HepG2 (cell line): ENCODE results near the gene MAP1LC3B. TPM values are rescaled to one million over a fixed set of nuclear protein-coding genes. Genes with fewer than 3 reads are reported as not detected.

Experiments used
- DR1 ChIP-seq: sonication (generic); formaldehyde crosslinking; IDR thresholded peaks from 2 replicates; pipeline ENCODE4 v1.8.0; 2021; ENCODE audit warnings: mild to moderate bottlenecking, missing genetic modification reagents, inconsistent platforms
- GATA4 ChIP-seq: sonication (generic); IDR thresholded peaks from 2 replicates; pipeline ENCODE4 v1.6.1; 2016; ENCODE audit warnings: antibody characterized with exemption, low read depth, borderline replicate concordance
- GPBP1L1 ChIP-seq: sonication (generic); formaldehyde crosslinking; IDR thresholded peaks from 2 replicates; pipeline ENCODE4 v1.5.0; 2020; ENCODE audit warnings: mild to moderate bottlenecking, missing genetic modification reagents
- HMGXB3 ChIP-seq: sonication (generic); formaldehyde crosslinking; IDR thresholded peaks from 2 replicates; pipeline ENCODE4 v1.4.0; 2020; ENCODE audit warnings: missing genetic modification reagents, borderline replicate concordance
- HOXA9 ChIP-seq: sonication (generic); formaldehyde crosslinking; IDR thresholded peaks from 2 replicates; pipeline ENCODE4 v1.8.1; 2022; ENCODE audit warnings: missing genetic modification reagents, mild to moderate bottlenecking, moderate library complexity, borderline replicate concordance
- NR2F2 ChIP-seq: IDR thresholded peaks from 2 replicates; pipeline ENCODE4 v1.6.1; 2012; ENCODE audit warnings: low read depth, inconsistent platforms, borderline replicate concordance
- POLR2A ChIP-seq, 2 experiments: IDR thresholded peaks; 2 replicates each; pipeline ENCODE4 v1.6.1; 2011; ENCODE audit warnings: low read depth in 2 of 2, low read length in 2 of 2, mild to moderate bottlenecking in 1 of 2, moderate library complexity in 1 of 2; ENCODE audit not compliant: insufficient read depth in 1 of 2
- RARG ChIP-seq: sonication (generic); formaldehyde crosslinking; IDR thresholded peaks from 2 replicates; pipeline ENCODE4 v1.4.0; 2020; ENCODE audit warnings: low read depth, mild to moderate bottlenecking, missing genetic modification reagents
- RBFOX2 ChIP-seq: fragments of 200-400 bp; formaldehyde crosslinking; IDR thresholded peaks from 2 replicates; pipeline ENCODE4 v1.6.1; 2017; ENCODE audit warnings: low read depth, mild to moderate bottlenecking, low read length
- RELA ChIP-seq: sonication (generic); formaldehyde crosslinking; IDR thresholded peaks from 2 replicates; pipeline ENCODE4 v1.4.0; 2020; ENCODE audit warnings: missing genetic modification reagents
- RORA ChIP-seq: sonication (generic); formaldehyde crosslinking; IDR thresholded peaks from 2 replicates; pipeline ENCODE4 v1.5.0; 2020; ENCODE audit warnings: mild to moderate bottlenecking, missing genetic modification reagents, moderate library complexity
- SRSF1 ChIP-seq: fragments of 200-400 bp; formaldehyde crosslinking; optimal IDR thresholded peaks from 2 replicates; pipeline ENCODE3; 2017; ENCODE audit warnings: mild to moderate bottlenecking, low read depth, low read length, moderate library complexity
- TBX2 ChIP-seq: sonication (generic); formaldehyde crosslinking; IDR thresholded peaks from 2 replicates; pipeline ENCODE4 v1.5.0; 2020; ENCODE audit warnings: missing genetic modification reagents, mild to moderate bottlenecking, borderline replicate concordance
- THAP11 ChIP-seq: IDR thresholded peaks from 2 replicates; pipeline ENCODE4 v1.6.1; 2016; ENCODE audit warnings: missing biosample characterization, missing genetic modification reagents
- ZBTB3 ChIP-seq: sonication (generic); formaldehyde crosslinking; IDR thresholded peaks from 2 replicates; pipeline ENCODE4 v1.4.0; 2020; ENCODE audit warnings: low read depth, mild to moderate bottlenecking, moderate library complexity, missing genetic modification reagents, borderline replicate concordance
- ZNF232 ChIP-seq: sonication (generic); formaldehyde crosslinking; IDR thresholded peaks from 2 replicates; pipeline ENCODE4 v1.4.0; 2020; ENCODE audit warnings: missing genetic modification reagents, borderline replicate concordance
- ZNF280B ChIP-seq: sonication (generic); formaldehyde crosslinking; IDR thresholded peaks from 2 replicates; pipeline ENCODE4 v1.5.0; 2020; ENCODE audit warnings: missing genetic modification reagents, mild to moderate bottlenecking, borderline replicate concordance
- ZNF343 ChIP-seq: sonication (generic); formaldehyde crosslinking; IDR thresholded peaks from 2 replicates; pipeline ENCODE4 v1.4.0; 2020; ENCODE audit warnings: mild to moderate bottlenecking, missing genetic modification reagents
- ZNF382 ChIP-seq: sonication (generic); formaldehyde crosslinking; IDR thresholded peaks from 2 replicates; pipeline ENCODE4 v1.5.0; 2020; ENCODE audit warnings: missing genetic modification reagents, mild to moderate bottlenecking, borderline replicate concordance
- ZNF530 ChIP-seq: sonication (generic); formaldehyde crosslinking; IDR thresholded peaks from 2 replicates; pipeline ENCODE4 v1.5.0; 2020; ENCODE audit warnings: low read depth, mild to moderate bottlenecking, missing genetic modification reagents
- ZNF546 ChIP-seq: sonication (generic); formaldehyde crosslinking; conservative IDR thresholded peaks from 2 replicates; pipeline ENCODE4 v1.8.1; 2023; ENCODE audit warnings: mild to moderate bottlenecking, missing genetic modification reagents
- ZNF781 ChIP-seq: sonication (generic); formaldehyde crosslinking; IDR thresholded peaks from 2 replicates; pipeline ENCODE4 v1.5.1; 2020; ENCODE audit warnings: borderline replicate concordance, mild to moderate bottlenecking, missing genetic modification reagents; ENCODE audit errors: not compliant biosample characterization
- ZNF782 ChIP-seq: sonication (generic); formaldehyde crosslinking; IDR thresholded peaks from 2 replicates; pipeline ENCODE4 v1.4.0; 2020; ENCODE audit warnings: missing genetic modification reagents, mild to moderate bottlenecking, borderline replicate concordance
- polyA plus RNA-seq, 8 experiments: library from polyadenylated mRNA; depleted of rRNA in 3 of 8; stranded (reverse) in 7 of 8; unstranded in 1 of 8; fragments of >200 nt; fragmentation: Illumina TruSeq in 4 of 8; extraction: Trizol in 4 of 8; gene quantifications; 2 replicates each; pipeline versions ENCODE4 v1.2.1 to v1.2.3, GENCODE V29; 2011 to 2016; ENCODE audit warnings: low read depth in 4 of 8, missing spikeins in 1 of 8, mixed read lengths in 1 of 8; ENCODE audit not compliant: insufficient read depth in 1 of 8
- total RNA-seq, 5 experiments: library from RNA; depleted of rRNA; stranded (reverse); fragments of >200 nt; fragmentation: Illumina TruSeq; extraction: Trizol; gene quantifications; 2 replicates each; pipeline ENCODE4 v1.2.3, GENCODE V29; 2016; ENCODE audit warnings: low read depth in 1 of 5

Gene MAP1LC3B
- total and polyA plus RNA-seq, 2 of the 13 experiments (the other 11 are each of a cell fraction or from before 2014, with no cell fraction given) = 15.7 to 37.4 TPM

- TF ChIP-seq HMGXB3 (CRISPR knock-in tag) (peak; percentile 92), SRSF1 (peak; percentile 76), RELA (no peak), ZNF546 (CRISPR knock-in tag) (no peak; the same call in 1 of the 2 replicates), ZNF782 (CRISPR knock-in tag) (peak; percentile 93; the same call in 1 of the 2 replicates), RARG (CRISPR knock-in tag) (peak; percentile 64; the same call in 1 of the 2 replicates), GPBP1L1 (CRISPR knock-in tag) (no peak), ZNF382 (CRISPR knock-in tag) (no peak), THAP11 (peak; percentile 82), ZNF280B (CRISPR knock-in tag) (peak; percentile 72), RBFOX2 (peak; percentile 88), RORA (CRISPR knock-in tag) (no peak), ZNF343 (CRISPR knock-in tag) (peak; percentile 93; the same call in 1 of the 2 replicates), GATA4 (peak; percentile 77; the same call in 1 of the 2 replicates), ZNF781 (peak; percentile 72), ZNF232 (CRISPR knock-in tag) (0 out of 2 replicates have a peak, but pooled peaks have one; percentile 42), NR2F2 (0 out of 2 replicates have a peak, but pooled peaks have one; percentile 66), ZBTB3 (CRISPR knock-in tag) (peak; percentile 90; the same call in 1 of the 2 replicates), HOXA9 (CRISPR knock-in tag) (peak; percentile 94), DR1 (CRISPR knock-in tag) (peak; percentile 82; the same call in 1 of the 2 replicates), ZNF530 (CRISPR knock-in tag) (no peak), TBX2 (CRISPR knock-in tag) (peak; percentile 90), POLR2A (IDR thresholded peaks at IDR 0.05; ENCODE audit: insufficient read depth in 1 of 2, low read depth in 2 of 2, low read length in 2 of 2) (peak in 1 of 2 experiments; percentile 74; a peak in 2 of 4 replicates)
Measured at GRCh38 chr16:87383505-87384161, 8.5 kb upstream of the MAP1LC3B start, which contains the start of gene FBXO31 (continued).
